IMR-90 (cell line): ENCODE data around the gene GAL3ST2. TPM values are rescaled to one million over a fixed set of nuclear protein-coding genes. Genes with fewer than 3 reads are reported as not detected.

Source experiments
- ATAC-seq: fragments of 200-7000 bp; cut with Tn5 transposase; 2 replicates; pipeline ENCODE4 v1.9.1; 2020; ENCODE audit warnings: low read depth, mild to moderate bottlenecking, moderate library complexity
- BruUV-seq: library from RNA; stranded (reverse); fragments of 400-500 nt; replicated peaks from 2 replicates; lab custom pipeline; 2021; lab: Mats Ljungman, UMichigan
- CTCF ChIA-PET: fragments of 300-600 bp; formaldehyde crosslinking; extraction: SDS; loops from one replicate; lab custom pipeline; 2021; ENCODE audit warnings: antibody characterized with exemption; lab: Yijun Ruan, JAX
- POLR2A ChIA-PET: fragments of 300-600 bp; sonication (Branson Sonifier 250); formaldehyde crosslinking; loops from one replicate; lab custom pipeline; 2022; ENCODE audit warnings: antibody characterized with exemption; ENCODE audit not compliant: unreplicated experiment; lab: Charles Lee
- DNase-seq: peaks from one replicate; pipeline ENCODE4 v3.0.0; 2013
- H2AFZ ChIP-seq: replicated peaks from 2 replicates; pipeline ENCODE3; 2013; ENCODE audit warnings: low read length, mild to moderate bottlenecking; ENCODE audit not compliant: poor library complexity
- H2AK5ac ChIP-seq: 2 replicates; pipeline ENCODE4 v1.6.1; 2013; ENCODE audit warnings: low read depth, low read length, inconsistent platforms
- H2AK9ac ChIP-seq: replicated peaks from 2 replicates; pipeline ENCODE3; 2013; ENCODE audit warnings: mild to moderate bottlenecking, low read depth, low read length, moderate library complexity; ENCODE audit not compliant: poor library complexity
- H2BK120ac ChIP-seq: 2 replicates; pipeline ENCODE4 v1.6.1; 2013; ENCODE audit warnings: low read depth, low read length, inconsistent platforms
- H2BK15ac ChIP-seq: 3 replicates; pipeline ENCODE4 v1.6.1; 2013; ENCODE audit warnings: low read depth, low read length, inconsistent platforms
- H2BK20ac ChIP-seq: 2 replicates; pipeline ENCODE4 v1.6.1; 2013; ENCODE audit warnings: low read depth, mild to moderate bottlenecking, inconsistent platforms, low read length, moderate library complexity
- H2BK5ac ChIP-seq: 2 replicates; pipeline ENCODE4 v1.6.1; 2013; ENCODE audit warnings: mild to moderate bottlenecking, low read depth, low read length, inconsistent platforms; ENCODE audit not compliant: poor library complexity, severe bottlenecking
- H3K14ac ChIP-seq: replicated peaks from 2 replicates; pipeline ENCODE4 v1.6.1; 2013; ENCODE audit warnings: low read depth, low read length, inconsistent platforms
- H3K18ac ChIP-seq: 2 replicates; pipeline ENCODE4 v1.6.1; 2013; ENCODE audit warnings: low read depth, low read length, control low read depth
- H3K23ac ChIP-seq: 2 replicates; pipeline ENCODE4 v1.6.1; 2013; ENCODE audit warnings: low read depth, low read length, inconsistent platforms
- H3K27ac ChIP-seq: 2 replicates; pipeline ENCODE4 v1.5.1; 2013; ENCODE audit warnings: mild to moderate bottlenecking, control low read depth, low read length; ENCODE audit not compliant: insufficient read depth
- H3K27me3 ChIP-seq: 2 replicates; pipeline ENCODE4 v1.6.1; 2013; ENCODE audit warnings: low read length; ENCODE audit not compliant: control insufficient read depth, insufficient read depth
- H3K36me3 ChIP-seq: 2 replicates; pipeline ENCODE4 v1.6.1; 2013; ENCODE audit warnings: low read length, mixed read lengths; ENCODE audit not compliant: control insufficient read depth, insufficient read depth
- H3K4ac ChIP-seq: 2 replicates; pipeline ENCODE4 v1.6.1; 2013; ENCODE audit warnings: low read depth, low read length, inconsistent platforms
- H3K4me1 ChIP-seq: 2 replicates; pipeline ENCODE4 v1.6.1; 2013; ENCODE audit warnings: low read length, mixed read lengths; ENCODE audit not compliant: control insufficient read depth, insufficient read depth
- H3K4me2 ChIP-seq: 2 replicates; pipeline ENCODE4 v1.6.1; 2013; ENCODE audit warnings: low read depth, mild to moderate bottlenecking, control low read depth, low read length, moderate library complexity
- H3K4me3 ChIP-seq: 2 replicates; pipeline ENCODE4 v1.5.1; 2013; ENCODE audit warnings: low read depth, mild to moderate bottlenecking, control low read depth, low read length, moderate library complexity; ENCODE audit not compliant: insufficient read depth
- H3K56ac ChIP-seq: 2 replicates; pipeline ENCODE4 v1.6.1; 2013; ENCODE audit warnings: low read length, inconsistent platforms; ENCODE audit not compliant: insufficient read depth; ENCODE audit errors: extremely low read depth
- H3K79me1 ChIP-seq, 2 experiments: 2 replicates each; pipeline ENCODE4 v1.6.1; 2013; ENCODE audit warnings: low read length in 2 of 2, inconsistent platforms in 1 of 2, low read depth in 1 of 2
- H3K9ac ChIP-seq: 2 replicates; pipeline ENCODE4 v1.6.1; 2013; ENCODE audit warnings: low read depth, low read length, control low read depth
- H3K9me1 ChIP-seq: 2 replicates; pipeline ENCODE4 v1.6.1; 2013; ENCODE audit warnings: low read length, inconsistent platforms; ENCODE audit not compliant: insufficient read depth
- H3K9me3 ChIP-seq: 2 replicates; pipeline ENCODE4 v1.6.1; 2013; ENCODE audit warnings: low read length; ENCODE audit not compliant: control insufficient read depth, insufficient read depth
- H4K20me1 ChIP-seq: 2 replicates; pipeline ENCODE4 v1.6.1; 2013; ENCODE audit warnings: low read length, inconsistent platforms; ENCODE audit not compliant: insufficient read depth
- H4K5ac ChIP-seq: 2 replicates; pipeline ENCODE4 v1.6.1; 2013; ENCODE audit warnings: mild to moderate bottlenecking, low read depth, low read length, control low read depth
- H4K8ac ChIP-seq, 2 experiments: 2 replicates each; pipeline ENCODE4 v1.6.1; 2013; ENCODE audit warnings: low read depth in 2 of 2, low read length in 2 of 2, control low read depth in 1 of 2, inconsistent platforms in 1 of 2
- H4K91ac ChIP-seq: 2 replicates; pipeline ENCODE4 v1.6.1; 2013; ENCODE audit warnings: low read depth, low read length, inconsistent platforms; ENCODE audit not compliant: insufficient read depth
- MAZ ChIP-seq: IDR thresholded peaks from 2 replicates; pipeline ENCODE4 v1.6.1; 2012; ENCODE audit warnings: low read depth, mild to moderate bottlenecking, low read length, improper control_type of control experiment, moderate library complexity, borderline replicate concordance
- POLR2A ChIP-seq: IDR thresholded peaks from 2 replicates; pipeline ENCODE4 v1.6.1; 2012; ENCODE audit warnings: mild to moderate bottlenecking, low read depth, low read length
- SMC3 ChIP-seq: fragments of 150-350 bp; IDR thresholded peaks from 2 replicates; pipeline ENCODE4 v1.6.1; 2016; ENCODE audit warnings: low read depth, mild to moderate bottlenecking, antibody characterized with exemption, low read length, moderate library complexity
- WGBS, 2 experiments: methylation state at CpG; one replicate each; pipeline versions ENCODE4 v1.1.5 to v1.1.7; 2013; ENCODE audit warnings: missing lambda C conversion rate in 2 of 2; ENCODE audit not compliant: insufficient read length in 1 of 2; ENCODE audit errors: extremely low coverage in 2 of 2; 5-methylcytosine and 5-hydroxymethylcytosine counted together
- dilution Hi-C: fragments of 300-500 bp; cut with HindIII; formaldehyde crosslinking; loops from one replicate; pipeline ENCODE4 v1.14.3; 2018; ENCODE audit warnings: low sequenced_read_pairs; ENCODE audit not compliant: unreplicated experiment
- in situ Hi-C: fragments of 300-500 bp; cut with MboI; formaldehyde crosslinking; loops from 3 replicates; pipeline ENCODE4 v1.14.3; 2019; ENCODE audit warnings: low sequenced_read_pairs, inconsistent platforms, mixed read lengths
- intact Hi-C: fragments of 100-400 bp; cut with micrococcal nuclease; formaldehyde crosslinking; loops from 2 replicates; pipeline ENCODE4 v1.10.0; 2022
- polyA plus RNA-seq, 3 experiments: library from polyadenylated mRNA; depleted of rRNA; stranded (reverse); fragments of >200 nt; gene quantifications; 2 replicates each; pipeline ENCODE4 v1.2.3, GENCODE V29; 2012; ENCODE audit warnings: low replicate concordance in 1 of 3
- total RNA-seq: library from RNA; depleted of rRNA; stranded (reverse); fragments of >200 nt; gene quantifications from 2 replicates; pipeline ENCODE4 v1.2.3, GENCODE V29; 2012
- TF ChIP-seq, protein P1 (sequence below): fragments of 150-350 bp; IDR thresholded peaks from 2 replicates; pipeline ENCODE4 v1.6.1; 2017; ENCODE audit warnings: mild to moderate bottlenecking, antibody characterized with exemption, low read length, low read depth

The GAL3ST2 gene
- total and polyA plus RNA-seq, 2 of the 4 experiments (the other 2 are of a cell fraction) = 0.07 TPM; not detected in 1

DNA sequence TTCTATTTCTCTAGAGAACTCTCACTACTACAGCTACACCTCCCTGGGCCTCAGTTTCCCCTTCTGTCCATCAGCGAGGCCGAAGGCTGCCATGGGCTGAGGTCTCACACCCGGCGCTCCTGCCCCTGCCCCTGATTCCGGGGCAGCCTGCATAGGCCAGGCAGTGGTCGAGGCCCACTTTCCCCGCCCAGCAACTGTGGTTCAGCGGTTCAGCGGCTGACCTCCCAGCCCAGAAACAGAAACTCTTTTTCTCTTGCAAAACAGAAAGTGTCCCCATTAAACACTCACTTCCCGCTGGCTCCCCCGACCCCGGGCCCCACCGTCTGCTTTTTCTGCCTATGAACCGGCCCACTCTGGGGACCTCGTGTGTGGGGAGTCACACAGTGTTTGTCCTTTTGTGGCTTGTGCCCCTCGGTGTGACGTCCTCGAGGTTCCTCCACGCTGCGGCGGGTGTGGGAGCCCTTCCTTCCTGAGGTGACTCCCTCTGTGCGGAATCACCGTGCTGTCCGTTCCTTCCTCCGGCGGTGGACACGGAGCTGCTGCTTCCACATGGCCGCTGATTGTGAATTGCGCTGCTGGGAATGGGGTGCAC lies 66.1 kb downstream of the GAL3ST2 start:
- H3K4me1 ChIP-seq = no peaks in the 10 kb centered on the region
- ChIA-PET POLR2A (no interaction called here), CTCF (no interaction called here)
- no peak overlapping the region for H4K91ac ChIP-seq
- no peak overlapping the region for H4K8ac ChIP-seq
- no peaks in the 10 kb centered on the region for H3K36me3 ChIP-seq
- TF ChIP-seq POLR2A (no peak), MAZ (no peak), SMC3 (no peak)
- TF ChIP-seq, protein P1, sequence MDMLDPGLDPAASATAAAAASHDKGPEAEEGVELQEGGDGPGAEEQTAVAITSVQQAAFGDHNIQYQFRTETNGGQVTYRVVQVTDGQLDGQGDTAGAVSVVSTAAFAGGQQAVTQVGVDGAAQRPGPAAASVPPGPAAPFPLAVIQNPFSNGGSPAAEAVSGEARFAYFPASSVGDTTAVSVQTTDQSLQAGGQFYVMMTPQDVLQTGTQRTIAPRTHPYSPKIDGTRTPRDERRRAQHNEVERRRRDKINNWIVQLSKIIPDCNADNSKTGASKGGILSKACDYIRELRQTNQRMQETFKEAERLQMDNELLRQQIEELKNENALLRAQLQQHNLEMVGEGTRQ = no peak
- no peak overlapping the region for H3K27ac ChIP-seq
- no peaks in the 10 kb centered on the region for H4K20me1 ChIP-seq
- dilution Hi-C loops (no loop called here), intact Hi-C loops (no loop called here), in situ Hi-C loops (no loop called here)
- no peaks in the 10 kb centered on the region for H3K9me1 ChIP-seq
- no peaks in the 10 kb centered on the region for H3K79me1 ChIP-seq
- no peak overlapping the region for H3K14ac ChIP-seq
- H3K9me3 ChIP-seq = no peaks in the 10 kb centered on the region
- no peak overlapping the region for H3K9ac ChIP-seq
- no peak overlapping the region for H4K5ac ChIP-seq
- H3K4ac ChIP-seq = no peak overlapping the region
- H3K27me3 ChIP-seq = peaks cover 17% of the 10 kb centered on the region
- H2AK9ac ChIP-seq = peak overlapping the region; percentile 55
- H2BK20ac ChIP-seq = no peak overlapping the region
- no peak overlapping the region for H3K56ac ChIP-seq
- H2BK5ac ChIP-seq = no peak overlapping the region
- H2AFZ ChIP-seq = no peak overlapping the region
- DNase-seq = no peak
- WGBS, 2 experiments = 78% methylated on average over 7 of the region's 29 CpGs; no CpG with 5 or more reads in 1 of the 2 experiments
- ATAC-seq = no peak
- no peak overlapping the region for H2AK5ac ChIP-seq
- H3K23ac ChIP-seq = no peak overlapping the region
- H2BK15ac ChIP-seq = no peak overlapping the region
- H3K4me3 ChIP-seq = no peak overlapping the region
- no TSS peak for BruUV-seq
- H2BK120ac ChIP-seq = no peak overlapping the region
- H3K18ac ChIP-seq = no peak overlapping the region
- H3K4me2 ChIP-seq = no peak overlapping the region
